OCI-LY1 (cell line): ENCODE measurements around the gene TXNL1.
"Not testable (repeated sequence)": the region's sequence is repeated elsewhere in the genome, so short reads cannot be mapped to it uniquely, and the experiment has no call there.

Source experiments
- H2AFZ ChIP-seq: fragments of 200-600 bp; sonication (generic), shearing (Covaris generic); 2 replicates; pipeline ENCODE4 v1.6.0; 2014; ENCODE audit warnings: antibody characterized with exemption, mild to moderate bottlenecking, low read length
- H3F3A ChIP-seq: fragments of 200-600 bp; sonication (generic), shearing (Covaris generic); 2 replicates; pipeline ENCODE4 v1.6.0; 2014; ENCODE audit warnings: mild to moderate bottlenecking, antibody characterized with exemption, low read length, moderate library complexity; ENCODE audit not compliant: insufficient read depth
- H3K27ac ChIP-seq: fragments of 200-600 bp; sonication (generic); 2 replicates; pipeline ENCODE4 v1.5.1; 2014; ENCODE audit warnings: low read length, mixed run types, mild to moderate bottlenecking, low read depth; ENCODE audit not compliant: poor library complexity, severe bottlenecking
- H3K27me3 ChIP-seq: fragments of 200-600 bp; sonication (generic); 2 replicates; pipeline ENCODE4 v1.6.0; 2014; ENCODE audit warnings: antibody characterized with exemption, mild to moderate bottlenecking, low read length, moderate library complexity; ENCODE audit not compliant: insufficient read depth
- H3K36me3 ChIP-seq: fragments of 200-600 bp; sonication (generic); 2 replicates; pipeline ENCODE4 v1.6.1; 2014; ENCODE audit warnings: mild to moderate bottlenecking, antibody characterized with exemption, low read length, moderate library complexity, mixed read lengths; ENCODE audit not compliant: insufficient read depth
- H3K4me1 ChIP-seq: fragments of 200-600 bp; sonication (generic); 2 replicates; pipeline ENCODE4 v1.5.1; 2014; ENCODE audit warnings: mild to moderate bottlenecking, low read length, moderate library complexity; ENCODE audit not compliant: insufficient read depth, severe bottlenecking
- H3K4me2 ChIP-seq: fragments of 200-600 bp; sonication (generic), shearing (Covaris generic); 2 replicates; pipeline ENCODE4 v1.6.1; 2014; ENCODE audit warnings: low read length
- H3K4me3 ChIP-seq: fragments of 200-600 bp; sonication (generic); 2 replicates; pipeline ENCODE4 v1.5.1; 2014; ENCODE audit warnings: low read length, low read depth, mild to moderate bottlenecking, mixed read lengths; ENCODE audit not compliant: poor library complexity, severe bottlenecking
- H3K79me2 ChIP-seq: fragments of 200-600 bp; shearing (Covaris generic); 2 replicates; pipeline ENCODE4 v1.6.1; 2016; ENCODE audit warnings: mixed run types, low read length, mixed read lengths; ENCODE audit not compliant: insufficient read depth
- H3K9ac ChIP-seq: fragments of 200-600 bp; sonication (generic), shearing (Covaris generic); 2 replicates; pipeline ENCODE4 v1.6.1; 2014; ENCODE audit warnings: mild to moderate bottlenecking, low read length, mixed read lengths
- H3K9me2 ChIP-seq: fragments of 200-600 bp; sonication (generic), shearing (Covaris generic); 2 replicates; pipeline ENCODE4 v1.6.1; 2014; ENCODE audit warnings: low read depth, mild to moderate bottlenecking, low read length, mixed read lengths
- H3K9me3 ChIP-seq: fragments of 200-600 bp; shearing (Covaris generic); 2 replicates; pipeline ENCODE4 v1.6.1; 2014; ENCODE audit warnings: low read length, mixed read lengths
- H4K20me1 ChIP-seq: fragments of 200-600 bp; sonication (generic), shearing (Covaris generic); 2 replicates; pipeline ENCODE4 v1.6.0; 2016; ENCODE audit warnings: mild to moderate bottlenecking, low read length; ENCODE audit not compliant: insufficient read depth
- CTCF ChIP-seq: fragments of 200-600 bp; sonication (generic), shearing (Covaris generic); IDR thresholded peaks from 2 replicates; pipeline ENCODE4 v1.5.1; 2017; ENCODE audit warnings: mild to moderate bottlenecking, antibody characterized with exemption, low read length, moderate library complexity, mixed read lengths
- EZH2 ChIP-seq: fragments of 200-600 bp; sonication (generic), shearing (Covaris generic); IDR thresholded peaks from 2 replicates; pipeline ENCODE4 v1.8.0; 2017; ENCODE audit warnings: borderline replicate concordance, mixed run types, mild to moderate bottlenecking, antibody characterized with exemption, low read length, moderate library complexity, mixed read lengths

TXNL1 gene

GRCh38 chr18:56658261-56658660, 19.9 kb upstream of the TXNL1 start:
- Histone ChIP-seq H3K4me2 (no peak overlapping the region), H3K9me3 (no peaks in the 10 kb centered on the region), H3K79me2 (peaks cover 43% of the 10 kb centered on the region), H3K27me3 (no peaks in the 10 kb centered on the region), H3K9me2 (no peaks in the 10 kb centered on the region), H3F3A (no peaks in the 10 kb centered on the region), H3K4me1 (peaks cover 23% of the 10 kb centered on the region), H3K4me3 (no peak overlapping the region), H3K27ac (no peak overlapping the region), H4K20me1 (no peaks in the 10 kb centered on the region), H3K9ac (no peak overlapping the region), H2AFZ (no peak overlapping the region), H3K36me3 (peaks cover 15% of the 10 kb centered on the region)
- TF ChIP-seq CTCF, result no peak
- no peak for TF ChIP-seq EZH2

- peaks cover 51% of the 10 kb centered on the region for H3K79me2 ChIP-seq
Observed at GRCh38 chr18:56654280-56654679, 15.9 kb upstream of the TXNL1 start.

GRCh38 chr18:56652802-56653201, 14.4 kb upstream of the TXNL1 start:
- peak overlapping the region; percentile 90 for H3K9ac ChIP-seq
- peak overlapping the region; percentile 79 for H3K4me2 ChIP-seq
- H3K27me3 ChIP-seq, result no peaks in the 10 kb centered on the region
- no peak overlapping the region for H2AFZ ChIP-seq
- no peaks in the 10 kb centered on the region for H3K9me3 ChIP-seq
- peaks cover 26% of the 10 kb centered on the region for H3K4me1 ChIP-seq
- H3K9me2 ChIP-seq, result no peaks in the 10 kb centered on the region
- peaks cover 51% of the 10 kb centered on the region for H3K79me2 ChIP-seq
- H3K4me3 ChIP-seq, result peak overlapping the region; percentile 95
- H3K36me3 ChIP-seq, result peaks cover 5% of the 10 kb centered on the region; the same call in 1 of the 2 replicates
- TF ChIP-seq CTCF (no peak), EZH2 (no peak)
- H3F3A ChIP-seq, result no peaks in the 10 kb centered on the region
- peak overlapping the region; percentile 45 for H3K27ac ChIP-seq
- no peaks in the 10 kb centered on the region for H4K20me1 ChIP-seq

More at GRCh38 chr18:56654280-56654679, 15.9 kb upstream of the TXNL1 start:
- not testable (repeated sequence) for H3K9me3 ChIP-seq, H3K27me3 ChIP-seq, H2AFZ ChIP-seq, H3K9me2 ChIP-seq, H3K4me3 ChIP-seq, H3K4me2 ChIP-seq, H3K9ac ChIP-seq, H3F3A ChIP-seq, H3K27ac ChIP-seq, H4K20me1 ChIP-seq
- Histone ChIP-seq H3K4me1 (peaks cover 26% of the 10 kb centered on the region), H3K36me3 (peaks cover 13% of the 10 kb centered on the region)

GRCh38 chr18:56651771-56652092, 13.3 kb upstream of the TXNL1 start:
- TF ChIP-seq CTCF (no peak), EZH2 (no peak)
- peak overlapping the region; percentile 79 for H3K4me2 ChIP-seq
- no peaks in the 10 kb centered on the region for H3K9me3 ChIP-seq
- H4K20me1 ChIP-seq, result no peaks in the 10 kb centered on the region
- no peaks in the 10 kb centered on the region for H3K27me3 ChIP-seq
- H3K4me1 ChIP-seq, result peaks cover 26% of the 10 kb centered on the region
- H3F3A ChIP-seq, result no peaks in the 10 kb centered on the region
- H3K9me2 ChIP-seq, result no peaks in the 10 kb centered on the region
- peaks cover 43% of the 10 kb centered on the region for H3K79me2 ChIP-seq
- H3K36me3 ChIP-seq, result no peaks in the 10 kb centered on the region
- H2AFZ ChIP-seq, result no peak overlapping the region
- H3K27ac ChIP-seq, result peak overlapping the region; percentile 71
- H3K4me3 ChIP-seq, result peak overlapping the region; percentile 95
- peak overlapping the region; percentile 90 for H3K9ac ChIP-seq
